SHP77 (cell line): Measurements from ENCODE around the gene TMEM31.
"Not testable (repeated sequence)": the region's sequence is repeated elsewhere in the genome, so short reads cannot be mapped to it uniquely, and the experiment has no call there.

ENCODE experiments used
- DNase-seq, 2 experiments: peaks; one replicate each; lab custom pipeline; 2025; lab: John Stamatoyannopoulos, UW

The TMEM31 gene

GRCh38 chrX:103726477-103726876 is 15.8 kb downstream of the TMEM31 start:
- DNase-seq, result no peak

- no peak for DNase-seq
Measured at GRCh38 chrX:103727115-103727514, 16.4 kb downstream of the TMEM31 start.

GRCh38 chrX:103729015-103729414 is 18.3 kb downstream of the TMEM31 start:
- no peak for DNase-seq

GRCh38 chrX:103730147-103730795 is 19.6 kb downstream of the TMEM31 start:
- DNase-seq, result no peak

GRCh38 chrX:103730796-103731493 is 20.2 kb downstream of the TMEM31 start:
- DNase-seq, result no peak

- DNase-seq, result no peak
Measured at GRCh38 chrX:103733017-103733416, 22.3 kb downstream of the TMEM31 start.

- DNase-seq, result no peak
Measured at GRCh38 chrX:103734125-103734760, 23.5 kb downstream of the TMEM31 start.

- DNase-seq, result no peak
Measured at GRCh38 chrX:103737696-103738095, 27.0 kb downstream of the TMEM31 start.

- no peak for DNase-seq
Measured at GRCh38 chrX:103739421-103739820, 28.7 kb downstream of the TMEM31 start.

- no peak for DNase-seq
Measured at GRCh38 chrX:103741879-103742278, 31.2 kb downstream of the TMEM31 start.

- DNase-seq, result no peak
Measured at GRCh38 chrX:103742339-103742738, 31.6 kb downstream of the TMEM31 start.

- DNase-seq, result no peak
Measured at GRCh38 chrX:103747163-103747562, 36.5 kb downstream of the TMEM31 start.

- DNase-seq, result no peak
Measured at GRCh38 chrX:103754401-103754800, 43.7 kb downstream of the TMEM31 start.

GRCh38 chrX:103756736-103757135 is 46.0 kb downstream of the TMEM31 start:
- DNase-seq, result no peak

- no peak for DNase-seq
Measured at GRCh38 chrX:103758555-103758954, 47.8 kb downstream of the TMEM31 start.

- DNase-seq, result not testable (repeated sequence)
Measured at GRCh38 chrX:103763541-103763940, 52.8 kb downstream of the TMEM31 start.
